ENCODE results near the gene UBALD1. TPM values are rescaled to one million over a fixed set of nuclear protein-coding genes. Genes with fewer than 3 reads are reported as not detected.
A peak's percentile ranks its signal among the peaks of the same experiment; 100 is the strongest.

Gene UBALD1
- total and polyA plus RNA-seq, 4 experiments from 2014 or later, result 2.4 to 41.0 (median 17.5) TPM

GRCh38 chr16:4612474-4612931 is 2.2 kb downstream of the UBALD1 start:
- H3K9me3 Mint-ChIP-seq, result no peaks in the 10 kb centered on the region
- no peak for DNase-seq
- Histone ChIP-seq H3K27me3 (ENCODE audit: insufficient read depth, low read length) (no peaks in the 10 kb centered on the region), H3K4me3 (ENCODE audit: low read length in 2 of 2) (no peak overlapping the region), H3K27ac (ENCODE audit: low read depth, low read length) (no peak overlapping the region), H3K36me3 (ENCODE audit: insufficient read depth, low read length) (no peaks in the 10 kb centered on the region), H3K9me3 (ENCODE audit: control insufficient read depth in 1 of 2, low read length in 2 of 2) (no peaks in the 10 kb centered on the region), H3K4me1 (ENCODE audit: insufficient read depth, low read length) (peaks cover 39% of the 10 kb centered on the region)
- peaks cover 5 to 41% (median 21%) of the 10 kb centered on the region in 4 donors for H3K4me1 Mint-ChIP-seq
- ChIA-PET CTCF (ENCODE audit: partially characterized antibody) (interaction anchor here (1.3 kb wide), 1 partner anchor 105 kb away, joined by 3 read pairs; no protein-coding TSS in a partner anchor), POLR2A (ENCODE audit: partially characterized antibody) (interaction anchor here (1.3 to 4.6 kb wide), 2 partner anchors 13 to 108 kb away, joined by 3 to 51 read pairs; partner anchors contain the start of gene MGRN1)
- H3K27ac Mint-ChIP-seq, result peak overlapping the region in 1 of 7 donors; percentile 22
- peaks cover 0 to 7% of the 10 kb centered on the region in 2 donors for H3K36me3 Mint-ChIP-seq
- intact Hi-C loops (cut with micrococcal nuclease), result loop anchor here (10.0 kb wide), 2 partner anchors 138 to 192 kb away; partner anchors contain the start of genes HMOX2, NMRAL1 and ROGDI
- H3K27me3 Mint-ChIP-seq, result no peaks in the 10 kb centered on the region
- H3K4me3 Mint-ChIP-seq, result peak overlapping the region in 2 of 8 donors; percentile 59 to 84

DNA sequence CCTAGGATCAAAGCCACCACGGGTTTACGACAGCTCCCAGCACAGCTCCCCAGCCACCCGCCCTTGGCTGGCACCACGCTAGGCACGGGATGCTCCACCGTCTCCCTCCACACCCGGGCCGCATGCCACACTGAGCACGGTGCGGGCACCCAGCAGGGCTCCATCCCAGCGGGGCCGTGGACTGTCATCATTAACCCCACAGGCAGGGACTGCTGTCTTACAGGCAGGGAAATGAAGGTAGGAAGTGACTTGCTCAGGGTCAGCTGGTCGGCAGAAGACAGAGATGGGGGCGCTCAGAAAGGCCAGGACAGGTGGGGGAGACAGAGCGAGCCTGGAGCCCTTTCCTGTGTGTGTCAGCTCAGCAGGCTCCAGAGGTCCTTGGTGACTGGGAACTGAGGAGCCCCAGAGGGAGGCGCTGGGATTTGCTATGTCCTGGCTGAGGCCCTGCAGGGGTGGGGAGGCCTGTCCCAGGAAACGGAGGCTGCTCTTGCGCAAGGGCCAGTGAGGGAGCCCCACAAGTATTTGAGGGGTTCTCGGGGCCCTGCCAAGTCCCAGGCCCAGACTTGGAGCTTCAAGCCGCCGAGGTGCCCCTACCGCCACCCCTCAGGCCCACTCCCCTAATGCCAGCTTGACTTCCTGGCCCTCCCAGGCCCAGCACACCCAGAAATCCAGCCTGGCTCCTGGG is 3.2 kb downstream of the UBALD1 start:
- H3K9me3 Mint-ChIP-seq, result no peaks in the 10 kb centered on the region
- peaks cover 0 to 6% of the 10 kb centered on the region in 2 donors for H3K36me3 Mint-ChIP-seq
- peaks cover 29% of the 10 kb centered on the region for H3K4me1 ChIP-seq (ENCODE audit: insufficient read depth, low read length)
- H3K27me3 ChIP-seq (ENCODE audit: insufficient read depth, low read length), result no peaks in the 10 kb centered on the region
- H3K4me1 Mint-ChIP-seq, result peaks cover 5 to 35% (median 18%) of the 10 kb centered on the region in 4 donors
- intact Hi-C loops (cut with micrococcal nuclease), result loop anchor here (10.0 kb wide), 2 partner anchors 137 to 193 kb away; partner anchors contain the start of genes HMOX2, NMRAL1 and ROGDI
- DNase-seq, result no peak
- no peaks in the 10 kb centered on the region for H3K27me3 Mint-ChIP-seq
- H3K4me3 ChIP-seq (ENCODE audit: low read length in 2 of 2), result no peak overlapping the region
- ChIA-PET POLR2A (ENCODE audit: partially characterized antibody) (interaction anchor here (1.0 kb wide), 1 partner anchor 15 kb away, joined by 3 read pairs; no protein-coding TSS in a partner anchor), CTCF (ENCODE audit: partially characterized antibody) (interaction anchor here (1.6 kb wide), 1 partner anchor 13 kb away, joined by 6 read pairs; the partner anchor contains the start of gene MGRN1)
- H3K36me3 ChIP-seq (ENCODE audit: insufficient read depth, low read length), result no peaks in the 10 kb centered on the region
- H3K27ac Mint-ChIP-seq, result peak overlapping the region in 2 of 7 donors; percentile 29 to 52
- H3K9me3 ChIP-seq (ENCODE audit: control insufficient read depth in 1 of 2, low read length in 2 of 2), result no peaks in the 10 kb centered on the region
- H3K27ac ChIP-seq (ENCODE audit: low read depth, low read length), result no peak overlapping the region
- peak overlapping the region in 1 of 8 donors; percentile 21 for H3K4me3 Mint-ChIP-seq

- POLR2A ChIA-PET (ENCODE audit: partially characterized antibody), result interaction anchor here (1.0 kb wide), 1 partner anchor 16 kb away, joined by 3 read pairs; no protein-coding TSS in a partner anchor
- no peaks in the 10 kb centered on the region for H3K9me3 Mint-ChIP-seq
- DNase-seq, result no peak
- no peaks in the 10 kb centered on the region for H3K27me3 Mint-ChIP-seq
- Histone ChIP-seq H3K9me3 (ENCODE audit: control insufficient read depth in 1 of 2, low read length in 2 of 2) (no peaks in the 10 kb centered on the region), H3K36me3 (ENCODE audit: insufficient read depth, low read length) (no peaks in the 10 kb centered on the region), H3K4me3 (ENCODE audit: low read length in 2 of 2) (no peak overlapping the region), H3K27ac (ENCODE audit: low read depth, low read length) (no peak overlapping the region), H3K4me1 (ENCODE audit: insufficient read depth, low read length) (peaks cover 22% of the 10 kb centered on the region), H3K27me3 (ENCODE audit: insufficient read depth, low read length) (no peaks in the 10 kb centered on the region)
- no peak overlapping the region for H3K4me3 Mint-ChIP-seq
- peaks cover 1 to 23% (median 8%) of the 10 kb centered on the region in 4 donors for H3K4me1 Mint-ChIP-seq
- CTCF ChIA-PET (ENCODE audit: partially characterized antibody), result interaction anchor here (1.6 kb wide), 1 partner anchor 14 kb away, joined by 6 read pairs; the partner anchor contains the start of gene MGRN1
- peaks cover 0 to 2% of the 10 kb centered on the region in 2 donors for H3K36me3 Mint-ChIP-seq
- intact Hi-C loops (cut with micrococcal nuclease), result loop anchor here (10.0 kb wide), 2 partner anchors 136 to 194 kb away; partner anchors contain the start of genes HMOX2, NMRAL1 and ROGDI
- H3K27ac Mint-ChIP-seq, result no peak overlapping the region
Measured at GRCh38 chr16:4610011-4611005, 4.4 kb downstream of the UBALD1 start.

DNA sequence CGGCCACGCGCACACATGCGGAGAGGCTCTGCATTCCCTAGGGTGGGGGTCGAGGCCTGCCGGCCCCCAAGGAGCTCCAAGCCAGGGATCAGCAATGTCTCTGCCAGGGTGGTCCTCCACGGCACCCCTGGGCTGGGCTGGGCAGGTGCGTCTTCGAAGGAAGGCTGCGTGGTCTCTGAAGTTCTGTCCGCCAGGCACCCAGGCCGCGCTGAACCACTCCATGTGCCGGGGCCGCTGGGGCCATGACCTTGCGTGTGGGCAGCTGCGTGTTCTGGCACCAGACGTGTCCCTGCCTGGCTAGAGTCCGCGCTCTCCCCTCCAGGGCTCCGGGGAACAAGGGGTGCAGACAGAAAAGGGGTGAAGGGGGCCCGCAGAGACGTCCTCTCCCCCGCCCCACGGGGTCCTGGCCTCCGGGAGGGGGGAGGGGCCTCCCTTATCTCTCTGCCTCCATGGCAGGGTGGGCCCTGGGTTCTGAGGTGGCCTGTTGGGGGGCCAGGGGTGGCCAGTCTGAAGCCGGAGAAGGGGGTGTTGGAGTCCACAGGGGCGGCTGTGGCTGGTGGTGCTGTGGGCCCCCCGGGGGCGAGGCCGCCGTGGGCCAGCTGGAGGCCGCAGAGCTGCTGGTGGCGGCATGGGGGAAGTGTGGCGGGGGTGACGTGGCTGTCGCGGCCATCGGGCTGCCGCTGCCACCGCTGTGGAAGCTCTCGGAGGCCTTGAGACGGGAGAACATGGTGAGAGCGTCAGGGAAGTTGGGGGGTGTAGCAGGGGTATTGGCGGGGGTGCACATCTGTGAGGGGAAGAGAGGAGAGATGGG is 5.3 kb downstream of the UBALD1 start:
- no peak overlapping the region for H3K4me3 Mint-ChIP-seq

GRCh38 chr16:4608704-4608980 is 6.0 kb downstream of the UBALD1 start:
- ChIA-PET CTCF (ENCODE audit: partially characterized antibody) (no interaction called here), POLR2A (ENCODE audit: partially characterized antibody) (interaction anchor here (1.7 kb wide), 1 partner anchor 8 kb away, joined by 4 read pairs; no protein-coding TSS in a partner anchor)
- Histone ChIP-seq H3K9me3 (ENCODE audit: control insufficient read depth in 1 of 2, low read length in 2 of 2) (no peaks in the 10 kb centered on the region), H3K4me3 (ENCODE audit: low read length in 2 of 2) (no peak overlapping the region), H3K27me3 (ENCODE audit: insufficient read depth, low read length) (no peaks in the 10 kb centered on the region), H3K36me3 (ENCODE audit: insufficient read depth, low read length) (no peaks in the 10 kb centered on the region), H3K27ac (ENCODE audit: low read depth, low read length) (no peak overlapping the region), H3K4me1 (ENCODE audit: insufficient read depth, low read length) (peaks cover 14% of the 10 kb centered on the region)
- H3K27ac Mint-ChIP-seq, result no peak overlapping the region
- H3K36me3 Mint-ChIP-seq, result no peaks in the 10 kb centered on the region
- peaks cover 1 to 16% (median 6%) of the 10 kb centered on the region in 4 donors for H3K4me1 Mint-ChIP-seq
- H3K4me3 Mint-ChIP-seq, result peak overlapping the region in 1 of 8 donors; percentile 20
- no peaks in the 10 kb centered on the region for H3K9me3 Mint-ChIP-seq
- no peaks in the 10 kb centered on the region for H3K27me3 Mint-ChIP-seq
- no peak for DNase-seq
- intact Hi-C loops (cut with micrococcal nuclease), result no loop called here

More for the DNA sequence above, 5.3 kb downstream of the UBALD1 start:
- peaks cover 18% of the 10 kb centered on the region for H3K4me1 ChIP-seq (ENCODE audit: insufficient read depth, low read length)
- ChIA-PET POLR2A (ENCODE audit: partially characterized antibody) (no interaction called here), CTCF (ENCODE audit: partially characterized antibody) (no interaction called here)
- H3K27me3 ChIP-seq (ENCODE audit: insufficient read depth, low read length), result no peaks in the 10 kb centered on the region
- H3K4me1 Mint-ChIP-seq, result peaks cover 1 to 18% (median 6%) of the 10 kb centered on the region in 4 donors
- H3K4me3 ChIP-seq (ENCODE audit: low read length in 2 of 2), result no peak overlapping the region
- no peaks in the 10 kb centered on the region for H3K9me3 ChIP-seq (ENCODE audit: control insufficient read depth in 1 of 2, low read length in 2 of 2)
- no peaks in the 10 kb centered on the region for H3K27me3 Mint-ChIP-seq
- H3K36me3 ChIP-seq (ENCODE audit: insufficient read depth, low read length), result no peaks in the 10 kb centered on the region
- no peaks in the 10 kb centered on the region for H3K9me3 Mint-ChIP-seq
- no peaks in the 10 kb centered on the region for H3K36me3 Mint-ChIP-seq
- DNase-seq, result no peak
- intact Hi-C loops (cut with micrococcal nuclease), result loop anchor here (10.0 kb wide), 2 partner anchors 135 to 195 kb away; partner anchors contain the start of genes HMOX2, NMRAL1 and ROGDI
- H3K27ac Mint-ChIP-seq, result no peak overlapping the region
- H3K27ac ChIP-seq (ENCODE audit: low read depth, low read length), result no peak overlapping the region

DNA sequence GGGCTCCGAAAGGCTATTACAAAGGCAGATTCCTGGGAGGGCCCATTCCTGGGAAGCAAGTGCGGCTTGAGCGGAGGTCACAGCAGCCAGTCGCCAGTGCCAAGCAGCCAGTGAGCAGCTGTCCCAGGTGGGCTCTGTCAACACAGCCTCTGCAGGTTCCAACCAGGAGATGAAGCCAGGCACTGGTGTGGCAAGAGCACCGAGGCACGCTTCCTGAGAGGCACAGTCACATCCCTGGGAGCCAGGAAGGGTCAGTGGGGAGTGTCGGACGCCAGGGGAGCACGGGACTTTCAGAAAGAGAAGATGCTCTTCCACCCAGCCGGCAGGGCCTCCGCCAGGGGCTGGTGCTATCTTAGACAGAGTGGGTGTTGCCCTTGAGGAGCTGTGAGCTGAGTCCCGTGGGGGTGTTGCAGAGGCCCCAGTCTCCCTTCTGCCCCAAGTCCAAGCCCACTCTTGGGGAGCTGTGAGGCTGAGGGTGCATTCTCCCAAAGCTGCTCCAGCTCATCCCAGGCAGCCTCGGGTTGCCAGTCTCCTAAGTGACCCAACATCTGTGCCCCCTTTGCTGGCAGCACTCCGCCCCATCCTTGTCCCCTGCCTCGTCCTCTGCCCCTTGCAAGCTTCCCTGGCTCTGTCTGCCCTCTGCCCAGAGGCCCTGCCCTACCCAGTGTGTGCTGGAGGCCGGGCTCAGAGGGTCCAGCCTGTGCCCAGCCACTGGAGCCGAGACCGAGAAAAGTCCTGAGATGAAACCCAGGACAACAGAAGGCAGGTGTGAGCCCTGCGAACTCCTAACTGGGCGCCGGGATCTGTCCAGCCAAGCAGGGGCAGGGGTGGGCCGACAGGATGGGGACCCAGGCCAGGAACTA is 6.6 kb downstream of the UBALD1 start:
- intact Hi-C loops (cut with micrococcal nuclease), result no loop called here

More for the DNA sequence above, 6.6 kb downstream of the UBALD1 start:
- Mint-ChIP-seq H3K27me3 (no peaks in the 10 kb centered on the region), H3K36me3 (no peaks in the 10 kb centered on the region), H3K9me3 (no peaks in the 10 kb centered on the region), H3K4me3 (peak overlapping the region in 1 of 8 donors; percentile 20), H3K4me1 (peaks cover 1 to 11% (median 4%) of the 10 kb centered on the region in 4 donors), H3K27ac (no peak overlapping the region)
- Histone ChIP-seq H3K36me3 (ENCODE audit: insufficient read depth, low read length) (no peaks in the 10 kb centered on the region), H3K4me1 (ENCODE audit: insufficient read depth, low read length) (peaks cover 8% of the 10 kb centered on the region), H3K27me3 (ENCODE audit: insufficient read depth, low read length) (no peaks in the 10 kb centered on the region), H3K27ac (ENCODE audit: low read depth, low read length) (no peak overlapping the region), H3K4me3 (ENCODE audit: low read length in 2 of 2) (no peak overlapping the region), H3K9me3 (ENCODE audit: control insufficient read depth in 1 of 2, low read length in 2 of 2) (no peaks in the 10 kb centered on the region)
- no peak for DNase-seq
- POLR2A ChIA-PET (ENCODE audit: partially characterized antibody), result interaction anchor here (1.7 kb wide), 1 partner anchor 8 kb away, joined by 4 read pairs; no protein-coding TSS in a partner anchor
- CTCF ChIA-PET (ENCODE audit: partially characterized antibody), result interaction anchor here (0.5 kb wide), 1 partner anchor 20 kb away, joined by 3 read pairs; no protein-coding TSS in a partner anchor
